ENCODE data around the gene FAM25G.
"Not testable (repeated sequence)": the region's sequence is repeated elsewhere in the genome, so short reads cannot be mapped to it uniquely, and the experiment has no call there.

FAM25G gene

DNA sequence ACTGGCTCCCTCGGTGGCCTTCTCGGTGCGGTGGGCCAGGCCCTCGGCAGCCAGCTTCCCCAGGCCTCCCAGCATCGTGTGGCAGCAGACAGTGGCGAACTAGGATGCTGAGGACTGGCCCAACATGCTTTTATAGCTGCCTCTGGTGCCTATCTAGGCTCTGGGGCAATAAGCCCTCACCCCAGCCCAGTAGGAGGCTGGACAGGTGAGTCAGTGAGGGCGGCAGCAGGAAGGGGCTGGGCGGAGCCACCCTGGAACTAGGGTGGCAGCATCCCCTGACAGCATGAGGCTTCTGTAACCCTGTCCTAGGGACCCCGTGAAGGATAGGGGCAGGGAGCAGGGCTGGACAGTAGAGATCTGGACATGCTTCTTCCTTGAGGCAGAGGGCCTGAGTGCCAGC, at the start of gene FAM25G:
Gene FAM25G, minus strand, starts transcription at position 101 of the 400 bp plus-strand sequence. Its CDS starts 26 bp downstream, at position 75.
- DNase-seq (ENCODE audit: low spot score), result not testable (repeated sequence)

DNA sequence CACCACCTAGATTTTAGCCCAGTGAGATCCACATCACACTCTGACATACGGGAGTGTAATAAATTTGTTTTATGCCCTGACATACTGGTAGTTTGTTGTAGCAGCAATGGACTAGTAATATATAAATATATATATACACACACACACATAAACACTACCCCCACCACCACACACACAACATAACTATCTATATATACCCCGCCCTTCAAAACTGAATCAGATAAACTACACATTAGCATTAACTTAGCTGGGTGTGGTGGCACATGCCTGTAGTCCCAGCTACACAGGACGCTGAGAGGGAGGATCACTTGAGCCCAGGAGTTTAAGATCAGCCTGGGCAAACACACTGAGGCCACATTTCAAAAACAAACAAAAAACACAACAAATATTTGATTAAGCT, 44.9 kb upstream of the FAM25G start:
- DNase-seq (ENCODE audit: low spot score), result not testable (repeated sequence)

DNA sequence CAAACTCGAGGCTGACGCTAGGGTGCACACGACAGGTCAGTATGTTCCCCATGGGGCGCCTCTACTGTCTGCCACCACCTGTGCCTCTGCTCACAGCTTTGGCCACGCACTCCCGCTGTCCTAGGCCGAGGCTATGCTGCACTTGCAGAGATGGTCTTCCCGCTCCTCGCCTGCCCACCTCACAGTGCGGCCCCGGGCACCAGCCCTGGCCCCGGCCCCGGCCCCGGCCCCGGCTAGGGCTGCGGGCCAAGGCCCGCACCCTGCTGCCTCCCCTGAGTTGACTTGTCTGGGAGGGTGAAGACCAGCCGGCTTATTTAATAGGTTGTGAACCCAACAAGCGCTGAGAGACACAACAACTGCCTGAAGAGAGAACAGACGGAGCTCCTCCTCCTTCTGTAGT, 32.0 kb upstream of the FAM25G start, which contains the start of gene AGAP9:
Gene AGAP9, minus strand, starts transcription at position 164 of the 400 bp plus-strand sequence. Its CDS starts 112 bp downstream, at position 52.
- not testable (repeated sequence) for DNase-seq (ENCODE audit: low spot score)

DNA sequence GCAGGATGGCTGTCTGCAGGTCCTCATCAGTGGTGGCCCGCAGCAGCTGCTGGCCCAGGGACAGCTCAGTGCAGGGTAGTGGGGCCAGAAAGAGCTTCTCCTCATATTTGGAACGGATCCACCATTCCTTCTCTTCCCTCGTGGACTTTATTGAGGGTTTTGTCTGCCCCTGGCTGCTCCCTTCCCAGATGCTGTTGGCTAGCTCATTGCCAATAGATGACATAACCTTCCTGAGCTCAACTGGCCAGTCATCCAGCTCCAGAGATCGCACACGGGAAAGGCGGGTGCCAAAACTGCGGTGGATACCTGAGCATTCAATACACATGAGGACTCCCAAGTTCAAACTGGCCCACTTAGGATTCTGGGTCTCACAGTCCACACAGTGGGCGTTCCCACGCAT, 10.8 kb upstream of the FAM25G start:
- DNase-seq (ENCODE audit: low spot score), result not testable (repeated sequence)

DNA sequence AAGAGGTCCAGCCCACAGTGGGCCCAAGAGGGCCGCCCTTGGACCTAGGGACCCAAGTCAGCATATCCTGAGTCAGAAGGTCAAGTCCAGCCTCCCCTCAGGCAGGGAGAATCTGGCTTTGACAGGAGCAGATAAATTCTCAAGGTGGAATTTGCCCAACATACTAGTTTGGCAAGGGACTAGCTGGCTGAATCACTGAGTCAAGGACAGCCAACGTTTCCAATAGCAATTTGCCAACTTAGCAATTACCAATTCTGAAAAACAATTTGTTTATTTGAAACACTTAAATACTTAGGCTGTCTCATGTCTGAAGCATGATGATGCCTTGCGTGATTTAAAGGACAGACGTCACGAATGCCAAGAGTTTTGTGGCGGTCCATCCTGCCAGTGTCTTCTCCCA, 2.7 kb upstream of the FAM25G start:
- DNase-seq (ENCODE audit: low spot score), result not testable (repeated sequence)

DNA sequence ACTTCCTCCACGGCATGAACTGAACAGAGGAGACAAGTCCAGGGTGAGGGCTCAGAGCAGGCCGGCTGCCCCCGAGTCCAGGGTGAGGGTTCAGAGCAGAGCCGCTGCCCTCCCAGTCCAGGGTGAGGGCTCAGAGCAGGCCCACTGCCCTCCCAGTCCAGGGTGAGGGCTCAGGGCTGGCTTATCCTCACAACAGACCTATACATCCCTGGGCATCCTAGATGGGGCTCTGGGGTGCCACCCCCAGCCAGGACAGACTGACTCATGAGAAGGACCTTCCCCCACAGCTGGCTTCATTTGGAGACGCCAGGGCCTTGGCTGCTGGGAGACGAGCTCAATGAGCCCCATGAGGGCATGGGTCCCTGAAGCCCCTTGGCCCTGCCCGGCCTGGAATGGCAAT, 1.9 kb downstream of the FAM25G start:
- not testable (repeated sequence) for DNase-seq (ENCODE audit: low spot score)

DNA sequence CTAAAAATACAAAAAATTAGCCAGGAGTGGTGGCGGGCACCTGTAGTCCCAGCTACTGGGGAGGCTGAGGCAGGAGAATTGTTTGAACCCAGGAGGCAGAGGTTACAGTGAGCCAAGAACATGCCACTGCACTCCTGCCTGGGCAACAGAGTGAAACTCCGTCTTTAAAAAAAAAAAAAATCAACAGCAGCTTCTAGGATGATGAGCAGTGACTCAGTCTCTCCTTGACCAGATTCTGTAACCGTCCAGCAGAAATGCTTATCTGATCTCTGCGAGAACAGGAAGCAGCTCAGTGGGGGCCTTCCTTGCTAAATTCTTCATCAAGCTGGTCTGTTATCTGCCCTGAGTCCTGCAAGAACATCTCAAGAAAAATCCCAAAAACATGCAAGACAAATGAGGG, 5.6 kb downstream of the FAM25G start:
- not testable (repeated sequence) for DNase-seq (ENCODE audit: low spot score)

DNA sequence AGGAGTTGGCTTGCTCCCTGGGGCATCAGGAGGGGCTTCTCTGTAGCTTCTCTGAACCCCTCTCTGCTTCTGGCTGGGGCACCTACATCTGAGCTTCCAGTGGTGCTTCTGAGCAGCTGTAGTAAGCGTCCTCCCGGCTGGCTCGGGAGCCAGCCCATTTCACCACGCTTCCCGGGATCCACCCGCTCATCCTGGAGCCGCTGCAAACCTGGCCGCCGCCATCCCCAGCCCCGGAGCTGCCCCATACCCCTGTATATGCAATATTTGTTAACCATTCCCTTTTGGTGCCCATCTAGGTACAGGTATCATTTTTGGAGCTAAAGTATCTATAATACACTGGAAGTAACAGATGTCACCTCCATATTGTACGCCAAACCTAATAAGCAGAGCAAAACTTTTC, 6.7 kb downstream of the FAM25G start:
- not testable (repeated sequence) for DNase-seq (ENCODE audit: low spot score)

DNA sequence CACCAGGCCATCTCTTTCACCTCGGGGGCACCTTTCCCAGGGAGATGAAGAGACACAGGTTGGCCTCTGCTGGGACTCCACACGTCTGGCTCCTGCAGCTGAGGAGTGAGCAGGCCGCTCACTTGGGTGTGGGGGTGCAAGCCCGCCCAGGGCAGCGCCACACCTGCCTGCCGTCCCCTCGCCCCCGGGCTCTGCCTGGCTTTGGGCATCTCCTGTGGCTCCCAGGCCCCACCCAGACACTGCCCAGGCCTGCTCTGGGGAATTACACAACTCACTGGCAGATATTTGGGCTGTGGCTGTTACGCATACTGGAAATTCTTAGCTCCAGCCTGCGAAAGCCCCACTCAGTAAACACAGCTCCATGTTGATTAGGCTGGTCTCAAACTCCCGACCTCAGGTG, 7.6 kb downstream of the FAM25G start, which contains the start of gene ANXA8:
Gene ANXA8, minus strand, starts transcription at position 193 of the 400 bp plus-strand sequence. Its CDS starts 182 bp downstream, at position 11.
- DNase-seq (ENCODE audit: low spot score), result not testable (repeated sequence)

DNA sequence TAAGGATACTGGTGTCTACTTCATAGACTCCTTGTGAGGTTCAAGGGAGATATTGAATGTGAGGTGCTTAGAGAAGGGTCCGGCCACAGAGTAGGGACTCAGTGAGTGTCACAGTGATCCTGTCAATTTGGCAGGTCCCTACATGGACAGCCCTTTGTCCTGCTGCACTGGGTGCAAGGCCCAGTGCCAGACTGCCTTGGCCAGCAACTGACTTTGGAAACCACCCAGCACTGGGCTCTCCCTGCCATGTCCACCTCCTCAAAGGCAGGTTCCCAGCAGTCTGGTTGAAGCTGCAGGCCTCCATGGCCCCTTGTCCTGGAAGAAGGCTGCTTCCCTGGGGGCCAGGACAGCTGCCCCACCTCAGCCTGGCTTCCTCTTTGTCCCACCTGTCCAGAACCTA, 9.1 kb downstream of the FAM25G start:
- not testable (repeated sequence) for DNase-seq (ENCODE audit: low spot score)

DNA sequence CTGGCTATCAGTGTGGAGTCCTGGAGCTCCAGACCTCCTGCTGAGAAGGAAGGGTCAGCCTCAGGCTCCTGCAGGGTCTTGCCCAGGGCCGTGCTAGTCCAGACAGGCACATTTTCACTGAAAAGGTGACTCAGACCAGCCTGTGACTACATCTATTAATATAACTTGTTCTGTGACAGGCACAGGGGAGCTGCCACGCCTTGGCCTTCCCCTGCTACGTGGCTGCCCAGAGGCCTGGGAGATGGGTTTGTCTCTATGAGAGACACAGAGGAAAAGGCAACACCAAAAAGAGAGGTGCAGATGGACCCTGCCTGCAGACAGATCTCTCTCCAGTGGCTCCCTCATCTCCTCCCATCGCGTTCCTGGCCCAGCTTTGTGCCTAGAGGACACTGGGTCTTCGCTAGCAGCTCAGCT, 9.7 kb downstream of the FAM25G start:
- DNase-seq (ENCODE audit: low spot score), result not testable (repeated sequence)

DNA sequence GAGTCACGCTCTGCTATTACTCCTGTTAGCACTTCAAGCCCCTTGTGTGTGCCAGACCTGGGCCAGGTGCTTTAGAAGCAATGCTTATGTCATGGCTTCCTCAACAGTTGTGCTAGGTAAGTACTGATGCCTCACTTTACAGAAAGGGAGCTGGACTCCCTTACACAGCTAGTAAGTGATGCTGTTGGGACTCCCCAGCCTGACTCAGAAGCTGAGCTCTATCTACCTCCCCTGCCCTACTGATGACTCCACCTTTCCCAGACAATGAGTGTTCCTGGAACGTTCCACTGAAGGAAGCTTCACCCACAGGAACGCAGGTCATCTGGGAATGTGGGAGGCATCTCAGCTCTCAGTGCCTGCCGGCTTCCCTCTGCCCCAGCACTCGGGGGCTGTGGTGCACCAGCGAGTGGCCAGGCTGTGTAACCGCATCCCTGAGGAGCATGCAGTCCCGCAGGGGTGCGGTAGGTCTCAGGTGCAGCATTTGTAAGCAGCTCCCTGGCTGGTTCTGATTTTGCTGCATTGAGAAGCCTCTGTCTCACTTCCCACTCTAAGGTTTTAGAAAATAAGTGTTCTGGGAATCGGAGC, 10.2 kb downstream of the FAM25G start:
- not testable (repeated sequence) for DNase-seq (ENCODE audit: low spot score)

DNA sequence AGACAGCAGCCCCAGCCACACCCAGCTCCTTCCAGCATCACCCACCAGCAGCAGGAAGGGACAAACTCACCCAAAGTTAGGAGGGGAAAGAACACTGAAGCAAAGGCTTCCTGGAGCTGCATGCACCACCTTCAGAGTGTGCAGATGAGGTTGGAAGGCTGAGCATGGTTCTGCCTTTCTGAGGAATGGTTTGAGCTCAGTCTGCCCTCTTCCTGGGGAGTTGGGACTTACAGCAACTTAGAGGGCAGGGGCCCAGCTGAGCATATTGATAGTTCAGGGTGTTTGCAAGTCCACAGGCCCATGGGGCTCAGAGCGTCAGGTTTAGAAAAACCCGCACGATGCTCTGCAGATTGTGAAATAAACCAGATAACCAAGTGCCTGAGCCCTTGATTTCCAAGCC, 11.4 kb downstream of the FAM25G start:
- not testable (repeated sequence) for DNase-seq (ENCODE audit: low spot score)

DNA sequence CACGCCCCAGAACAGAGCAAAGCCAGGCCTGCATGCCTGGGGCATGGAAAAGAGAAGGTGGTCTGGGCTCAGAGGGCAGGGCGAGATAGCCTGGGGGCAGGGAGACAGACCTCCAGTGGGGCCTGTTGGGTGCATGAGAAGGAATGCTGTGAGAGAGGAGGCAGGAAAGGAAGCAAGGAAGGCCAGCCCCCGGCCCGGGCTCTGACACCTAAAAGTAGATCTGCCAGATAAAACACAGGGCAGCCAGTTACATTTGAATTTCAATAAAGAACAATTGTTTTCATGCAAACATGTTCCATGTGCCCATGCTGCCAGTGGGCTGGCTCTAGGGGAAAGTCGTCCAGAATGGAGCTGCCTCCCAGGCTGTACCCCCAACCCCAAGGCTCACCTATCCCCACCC, 13.4 kb downstream of the FAM25G start:
- not testable (repeated sequence) for DNase-seq (ENCODE audit: low spot score)

DNA sequence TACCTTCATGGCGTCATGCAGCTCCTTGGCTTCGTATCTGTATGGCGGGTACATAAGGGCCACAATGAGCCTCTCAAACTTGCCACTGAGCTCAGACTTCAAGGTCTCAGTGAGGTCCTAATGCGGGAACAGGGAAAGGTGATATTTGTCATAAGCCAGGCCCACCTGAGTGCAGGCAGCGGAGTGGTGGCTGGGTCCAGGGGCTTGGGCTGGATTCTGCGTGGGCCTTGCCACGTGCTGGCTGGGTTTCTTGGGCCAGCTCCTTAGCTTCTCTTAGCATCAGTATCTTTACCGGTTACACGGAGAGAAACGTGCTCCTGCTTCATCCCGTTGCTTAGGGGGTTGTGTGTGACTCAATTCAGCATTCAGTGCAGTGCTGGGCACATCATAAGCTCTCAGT, 14.4 kb downstream of the FAM25G start:
- DNase-seq (ENCODE audit: low spot score), result not testable (repeated sequence)

DNA sequence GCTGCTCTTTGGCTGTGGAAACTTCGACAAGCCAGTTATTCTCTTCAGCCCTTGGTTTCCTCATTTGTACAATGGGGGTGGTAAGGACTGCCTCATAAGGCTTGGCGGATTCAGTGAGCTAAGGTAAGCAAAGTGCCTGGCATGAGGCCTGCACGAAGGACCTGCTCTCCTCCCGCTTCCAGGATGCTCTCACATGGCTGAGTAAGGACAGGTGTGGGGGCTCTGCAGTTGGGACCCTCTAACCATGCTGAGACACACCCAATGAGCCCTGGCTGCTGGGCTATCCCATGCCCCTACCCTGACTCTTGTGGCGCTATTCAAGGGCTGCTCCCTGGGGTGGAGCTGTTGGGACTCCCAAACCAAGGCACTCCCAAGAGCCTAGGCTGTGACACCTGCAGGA, 16.4 kb downstream of the FAM25G start:
- not testable (repeated sequence) for DNase-seq (ENCODE audit: low spot score)

DNA sequence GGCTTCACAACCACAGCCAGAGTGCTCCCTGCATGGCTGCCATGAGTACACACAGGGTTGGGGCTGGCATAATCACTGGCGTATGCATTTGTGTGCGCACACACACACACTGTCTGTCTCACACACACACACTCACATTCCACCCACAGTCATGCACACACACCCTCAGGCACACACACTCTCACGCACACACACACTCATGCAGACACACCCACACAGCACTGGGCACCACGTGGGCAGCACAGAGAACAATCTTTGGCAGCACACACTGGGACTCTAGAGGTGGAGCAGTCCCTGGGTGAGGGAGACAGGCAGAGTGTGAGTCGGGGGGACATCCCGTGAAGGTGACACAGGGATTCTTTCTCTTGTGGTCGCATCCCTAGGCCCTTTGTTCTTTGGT, 18.0 kb downstream of the FAM25G start:
- DNase-seq (ENCODE audit: low spot score), result not testable (repeated sequence)

DNA sequence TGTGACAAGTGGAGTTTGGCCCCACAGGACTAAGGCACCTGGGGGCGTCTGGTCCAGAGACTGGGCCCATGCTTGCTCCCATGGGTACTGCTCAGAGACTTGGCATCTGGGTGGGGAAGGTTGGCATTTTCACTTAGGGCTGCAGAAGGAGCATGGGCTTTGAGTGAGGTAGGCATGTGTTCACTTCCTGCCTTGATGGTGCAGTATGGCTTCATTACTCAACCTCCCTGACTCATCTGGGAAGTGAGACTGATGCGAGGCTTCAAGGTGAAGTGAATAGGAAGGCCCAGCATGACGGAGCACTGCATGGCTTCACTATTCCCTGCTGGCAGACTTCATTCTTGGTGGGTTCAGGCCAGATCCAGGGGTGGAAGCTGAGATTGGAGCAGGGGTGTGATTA, 18.9 kb downstream of the FAM25G start:
- not testable (repeated sequence) for DNase-seq (ENCODE audit: low spot score)

DNA sequence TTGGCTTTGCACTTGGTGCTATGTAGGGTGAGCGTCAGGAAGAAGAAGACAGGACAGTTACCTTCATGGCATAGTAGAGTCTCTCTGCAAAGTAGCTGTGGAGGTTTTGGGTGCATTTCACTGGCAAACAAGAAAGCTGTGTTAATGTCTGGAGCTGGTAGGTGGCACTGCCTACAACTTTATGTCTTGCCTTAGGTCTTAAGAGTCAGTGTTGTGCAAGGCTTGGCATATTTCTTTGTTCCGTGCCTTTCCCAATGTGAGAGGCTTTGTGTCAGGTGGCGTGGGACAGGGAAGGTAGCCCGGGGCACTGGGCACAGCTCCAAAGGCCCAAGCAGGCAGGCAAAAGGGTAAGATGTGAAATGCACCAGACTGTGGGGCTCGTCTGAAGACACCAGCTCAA, 19.4 kb downstream of the FAM25G start:
- not testable (repeated sequence) for DNase-seq (ENCODE audit: low spot score)

DNA sequence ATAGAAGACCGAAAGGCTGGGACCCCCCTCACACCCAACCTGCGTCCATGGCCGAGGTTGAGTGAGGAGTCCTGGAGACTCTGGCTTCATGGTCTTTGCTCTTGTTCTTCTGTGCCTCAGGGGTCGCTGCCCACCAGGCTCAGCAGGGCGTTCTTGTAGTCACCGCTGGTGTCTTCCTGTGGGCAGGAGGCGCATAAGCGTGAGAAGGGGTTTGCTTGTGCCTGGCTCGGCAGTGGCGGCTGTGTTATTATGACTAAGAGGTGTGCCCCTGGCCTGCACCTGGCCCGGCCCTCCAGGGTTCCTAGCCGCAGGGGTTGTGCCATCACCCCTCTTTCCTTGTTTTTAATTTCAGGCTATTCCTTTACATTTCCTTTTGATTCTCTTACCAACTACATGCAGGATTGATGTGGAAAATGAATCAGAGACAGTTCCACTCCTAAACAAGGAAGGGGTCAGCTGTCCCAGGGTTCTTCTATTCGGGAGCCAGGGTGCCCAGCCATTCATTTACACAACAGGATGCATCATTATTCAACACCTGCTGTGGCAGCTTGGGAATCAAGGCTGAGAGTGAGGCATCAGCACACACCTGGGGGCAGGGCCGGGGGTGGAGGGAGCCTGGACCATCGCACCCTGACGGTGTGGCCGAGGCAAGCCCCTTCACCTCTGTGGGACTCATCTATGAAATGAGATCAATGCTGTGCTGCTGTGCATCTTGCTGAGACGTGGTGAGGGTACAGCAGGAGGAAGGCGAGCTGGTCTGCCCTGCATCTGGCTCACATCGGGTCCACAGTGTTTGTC, 22.6 kb downstream of the FAM25G start:
- DNase-seq (ENCODE audit: low spot score), result not testable (repeated sequence)

DNA sequence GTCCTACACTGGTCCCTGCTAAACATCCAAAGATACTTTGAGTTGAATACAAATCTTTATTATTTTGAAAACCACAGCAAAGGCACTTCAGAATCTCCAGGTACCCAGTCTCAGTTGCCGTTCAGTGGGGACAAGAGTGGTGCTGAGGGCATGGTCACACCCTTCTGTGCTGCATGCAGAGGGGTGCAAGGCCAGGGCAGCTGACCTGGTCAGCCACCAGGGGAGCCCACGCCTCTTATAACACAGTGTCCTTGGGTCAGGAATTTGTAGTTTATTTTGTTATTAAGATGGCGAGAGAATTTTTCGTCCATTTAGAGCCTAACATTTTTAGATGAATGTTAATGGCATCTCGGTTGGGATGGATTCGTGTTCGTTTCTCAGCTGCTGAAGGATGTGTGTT, 23.5 kb downstream of the FAM25G start:
- not testable (repeated sequence) for DNase-seq (ENCODE audit: low spot score)

DNA sequence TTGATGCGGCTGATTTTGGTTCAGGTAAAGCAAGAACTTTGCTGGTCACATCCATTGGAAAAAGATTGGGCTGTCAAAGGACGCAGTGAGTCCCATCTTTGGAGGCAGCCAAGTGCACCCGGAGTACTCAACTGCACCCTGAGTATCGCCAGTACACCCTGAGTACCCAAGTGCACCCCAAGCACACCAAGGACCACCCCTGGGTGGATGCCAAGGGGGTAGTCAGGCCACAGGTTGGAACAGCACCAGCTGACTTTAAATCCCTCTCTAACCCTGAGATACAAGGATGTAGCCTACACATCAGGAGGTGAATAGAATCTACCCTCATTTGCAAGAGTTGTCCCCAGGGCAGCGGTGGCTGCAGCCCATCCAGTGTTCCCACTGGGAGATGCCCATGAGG, 24.0 kb downstream of the FAM25G start:
- not testable (repeated sequence) for DNase-seq (ENCODE audit: low spot score)

All from AG08395 (cell line).